HepG2 (cell line): Measurements from ENCODE around the gene PRCD. TPM values are rescaled to one million over a fixed set of nuclear protein-coding genes. Genes with fewer than 3 reads are reported as not detected.

Experiments used
- CCDC6 ChIP-seq: sonication (generic); formaldehyde crosslinking; IDR thresholded peaks from 2 replicates; pipeline ENCODE4 v1.8.1; 2022; ENCODE audit warnings: mild to moderate bottlenecking, missing genetic modification reagents, moderate library complexity
- FOXC1 ChIP-seq: sonication (generic); formaldehyde crosslinking; IDR thresholded peaks from 2 replicates; pipeline ENCODE4 v1.8.0; 2022; ENCODE audit warnings: mild to moderate bottlenecking, missing genetic modification reagents, borderline replicate concordance
- LCORL ChIP-seq, 2 experiments: fragments of 450-650 bp in 1 of 2; sonication (generic) in 1 of 2; formaldehyde crosslinking in 1 of 2; IDR thresholded peaks; 2 replicates each; pipeline versions ENCODE4 v1.5.0 to v1.6.1; 2017 to 2020; ENCODE audit warnings: antibody characterized with exemption in 1 of 2, missing genetic modification reagents in 1 of 2
- MYNN ChIP-seq: sonication (generic); formaldehyde crosslinking; IDR thresholded peaks from 2 replicates; pipeline ENCODE4 v1.4.0; 2020; ENCODE audit warnings: mild to moderate bottlenecking, low read depth, missing genetic modification reagents
- RFXAP ChIP-seq: sonication (generic); formaldehyde crosslinking; IDR thresholded peaks from 2 replicates; pipeline ENCODE4 v1.4.0; 2020; ENCODE audit warnings: missing genetic modification reagents, borderline replicate concordance
- TBX3 ChIP-seq: fragments of 450-650 bp; IDR thresholded peaks from 2 replicates; pipeline ENCODE4 v1.6.1; 2017; ENCODE audit warnings: antibody characterized with exemption, mild to moderate bottlenecking, inconsistent platforms, borderline replicate concordance
- ZNF30 ChIP-seq: sonication (generic); formaldehyde crosslinking; IDR thresholded peaks from 2 replicates; pipeline ENCODE4 v1.5.0; 2020; ENCODE audit warnings: mild to moderate bottlenecking, missing genetic modification reagents
- ZNF510 ChIP-seq: sonication (generic); formaldehyde crosslinking; IDR thresholded peaks from 2 replicates; pipeline ENCODE4 v1.4.0; 2020; ENCODE audit warnings: low read depth, mild to moderate bottlenecking, missing genetic modification reagents
- ZNF563 ChIP-seq: sonication (generic); formaldehyde crosslinking; IDR thresholded peaks from 2 replicates; pipeline ENCODE4 v1.8.0; 2022; ENCODE audit warnings: mild to moderate bottlenecking, moderate library complexity, missing genetic modification reagents
- ZNF878 ChIP-seq: sonication (generic); formaldehyde crosslinking; IDR thresholded peaks from 2 replicates; pipeline ENCODE4 v1.8.1; 2023; ENCODE audit warnings: mild to moderate bottlenecking, missing genetic modification reagents, moderate library complexity
- polyA plus RNA-seq, 8 experiments: library from polyadenylated mRNA; depleted of rRNA in 3 of 8; stranded (reverse) in 7 of 8; unstranded in 1 of 8; fragments of >200 nt; fragmentation: Illumina TruSeq in 4 of 8; extraction: Trizol in 4 of 8; gene quantifications; 2 replicates each; pipeline versions ENCODE4 v1.2.1 to v1.2.3, GENCODE V29; 2011 to 2016; ENCODE audit warnings: low read depth in 4 of 8, missing spikeins in 1 of 8, mixed read lengths in 1 of 8; ENCODE audit not compliant: insufficient read depth in 1 of 8
- total RNA-seq, 5 experiments: library from RNA; depleted of rRNA; stranded (reverse); fragments of >200 nt; fragmentation: Illumina TruSeq; extraction: Trizol; gene quantifications; 2 replicates each; pipeline ENCODE4 v1.2.3, GENCODE V29; 2016; ENCODE audit warnings: low read depth in 1 of 5
- TF ChIP-seq, protein P1 (sequence below): sonication (generic); formaldehyde crosslinking; IDR thresholded peaks from 2 replicates; pipeline ENCODE4 v1.8.0; 2022; ENCODE audit warnings: low read depth, missing genetic modification reagents
- TF ChIP-seq, protein P2 (sequence below): fragments of 450-650 bp; IDR thresholded peaks from 2 replicates; pipeline ENCODE4 v1.6.1; 2017; ENCODE audit warnings: mild to moderate bottlenecking
- TF ChIP-seq, protein P3 (sequence below): sonication (generic); formaldehyde crosslinking; IDR thresholded peaks from 2 replicates; pipeline ENCODE4 v1.4.0; 2020; ENCODE audit warnings: missing genetic modification reagents
- TF ChIP-seq, protein P4 (sequence below): sonication (generic); formaldehyde crosslinking; IDR thresholded peaks from 2 replicates; pipeline ENCODE4 v1.9.0; 2021; ENCODE audit warnings: mild to moderate bottlenecking, missing genetic modification reagents

PRCD gene
- total and polyA plus RNA-seq, 2 of the 13 experiments (the other 11 are each of a cell fraction or from before 2014, with no cell fraction given) = 0.51 TPM; not detected in 1

DNA sequence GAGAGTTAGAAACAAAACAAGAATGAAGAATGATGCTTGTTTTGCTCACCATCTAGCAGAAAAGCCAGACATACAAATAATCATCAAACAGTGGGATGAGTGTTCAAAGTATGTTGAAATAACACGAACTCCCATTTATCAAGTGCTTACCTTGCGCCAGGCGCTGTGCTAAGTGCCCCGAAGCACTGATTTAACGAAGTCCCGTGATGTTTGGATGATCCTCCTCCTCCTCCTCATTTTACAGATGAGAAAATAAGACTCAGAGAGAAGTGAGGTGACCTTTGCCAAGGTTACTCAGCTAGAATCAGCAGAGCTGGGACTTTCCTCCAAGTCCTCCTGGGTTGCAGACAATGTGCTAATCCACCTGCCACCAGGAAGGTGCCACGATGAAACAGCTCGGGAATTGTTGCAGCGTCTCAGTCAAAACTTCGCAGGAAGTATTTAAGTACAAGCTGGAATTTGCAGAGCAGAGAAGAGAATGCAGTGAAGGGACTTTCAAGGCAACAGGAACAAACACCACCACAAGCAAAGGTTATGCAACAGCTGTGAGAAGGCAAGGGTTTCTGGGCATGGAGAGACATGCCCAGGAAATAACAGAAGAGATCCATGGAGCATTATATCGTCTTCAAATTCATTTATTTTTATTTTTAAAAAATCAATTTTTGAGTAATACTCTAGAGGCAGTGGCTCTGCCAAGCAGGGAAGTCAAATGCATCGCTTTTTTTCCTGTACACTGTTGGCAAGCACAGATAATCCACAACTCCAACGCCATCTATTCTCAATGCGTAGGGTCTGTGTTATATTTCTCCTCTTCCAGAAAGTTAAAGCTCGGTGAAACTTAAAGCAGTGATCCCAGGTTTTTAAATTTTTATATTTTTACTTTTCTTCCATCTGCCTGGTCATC lies 11.1 kb downstream of the PRCD start (continued):
- TF ChIP-seq, protein P1, sequence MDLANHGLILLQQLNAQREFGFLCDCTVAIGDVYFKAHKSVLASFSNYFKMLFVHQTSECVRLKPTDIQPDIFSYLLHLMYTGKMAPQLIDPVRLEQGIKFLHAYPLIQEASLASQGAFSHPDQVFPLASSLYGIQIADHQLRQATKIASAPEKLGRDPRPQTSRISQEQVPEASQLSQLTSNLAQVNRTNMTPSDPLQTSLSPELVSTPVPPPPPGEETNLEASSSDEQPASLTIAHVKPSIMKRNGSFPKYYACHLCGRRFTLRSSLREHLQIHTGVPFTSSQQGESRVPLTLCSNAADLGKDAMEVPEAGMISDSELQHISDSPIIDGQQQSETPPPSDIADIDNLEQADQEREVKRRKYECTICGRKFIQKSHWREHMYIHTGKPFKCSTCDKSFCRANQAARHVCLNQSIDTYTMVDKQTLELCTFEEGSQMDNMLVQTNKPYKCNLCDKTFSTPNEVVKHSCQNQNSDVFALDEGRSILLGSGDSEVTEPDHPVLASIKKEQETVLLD (CRISPR knock-in tag) = peak; percentile 54; the same call in 1 of the 2 replicates
- TF ChIP-seq TBX3 (no peak), ZNF30 (CRISPR knock-in tag) (peak; percentile 82; the same call in 1 of the 2 replicates), RFXAP (CRISPR knock-in tag) (0 out of 2 replicates have a peak, but pooled peaks have one; percentile 41), ZNF878 (CRISPR knock-in tag) (peak; percentile 49; the same call in 1 of the 2 replicates), CCDC6 (CRISPR knock-in tag) (0 out of 2 replicates have a peak, but pooled peaks have one; percentile 38), ZNF563 (CRISPR knock-in tag) (no peak), ZNF510 (CRISPR knock-in tag) (peak; percentile 36; the same call in 1 of the 2 replicates), FOXC1 (peak; percentile 60; the same call in 1 of the 2 replicates), MYNN (no peak; the same call in 1 of the 2 replicates), LCORL (IDR thresholded peaks at IDR 0.05) (no peak), LCORL (CRISPR knock-in tag; IDR thresholded peaks at IDR 0.05) (peak; percentile 58; the same call in 1 of the 2 replicates)
- TF ChIP-seq, protein P2, sequence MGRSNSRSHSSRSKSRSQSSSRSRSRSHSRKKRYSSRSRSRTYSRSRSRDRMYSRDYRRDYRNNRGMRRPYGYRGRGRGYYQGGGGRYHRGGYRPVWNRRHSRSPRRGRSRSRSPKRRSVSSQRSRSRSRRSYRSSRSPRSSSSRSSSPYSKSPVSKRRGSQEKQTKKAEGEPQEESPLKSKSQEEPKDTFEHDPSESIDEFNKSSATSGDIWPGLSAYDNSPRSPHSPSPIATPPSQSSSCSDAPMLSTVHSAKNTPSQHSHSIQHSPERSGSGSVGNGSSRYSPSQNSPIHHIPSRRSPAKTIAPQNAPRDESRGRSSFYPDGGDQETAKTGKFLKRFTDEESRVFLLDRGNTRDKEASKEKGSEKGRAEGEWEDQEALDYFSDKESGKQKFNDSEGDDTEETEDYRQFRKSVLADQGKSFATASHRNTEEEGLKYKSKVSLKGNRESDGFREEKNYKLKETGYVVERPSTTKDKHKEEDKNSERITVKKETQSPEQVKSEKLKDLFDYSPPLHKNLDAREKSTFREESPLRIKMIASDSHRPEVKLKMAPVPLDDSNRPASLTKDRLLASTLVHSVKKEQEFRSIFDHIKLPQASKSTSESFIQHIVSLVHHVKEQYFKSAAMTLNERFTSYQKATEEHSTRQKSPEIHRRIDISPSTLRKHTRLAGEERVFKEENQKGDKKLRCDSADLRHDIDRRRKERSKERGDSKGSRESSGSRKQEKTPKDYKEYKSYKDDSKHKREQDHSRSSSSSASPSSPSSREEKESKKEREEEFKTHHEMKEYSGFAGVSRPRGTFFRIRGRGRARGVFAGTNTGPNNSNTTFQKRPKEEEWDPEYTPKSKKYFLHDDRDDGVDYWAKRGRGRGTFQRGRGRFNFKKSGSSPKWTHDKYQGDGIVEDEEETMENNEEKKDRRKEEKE = no peak
- TF ChIP-seq, protein P3, sequence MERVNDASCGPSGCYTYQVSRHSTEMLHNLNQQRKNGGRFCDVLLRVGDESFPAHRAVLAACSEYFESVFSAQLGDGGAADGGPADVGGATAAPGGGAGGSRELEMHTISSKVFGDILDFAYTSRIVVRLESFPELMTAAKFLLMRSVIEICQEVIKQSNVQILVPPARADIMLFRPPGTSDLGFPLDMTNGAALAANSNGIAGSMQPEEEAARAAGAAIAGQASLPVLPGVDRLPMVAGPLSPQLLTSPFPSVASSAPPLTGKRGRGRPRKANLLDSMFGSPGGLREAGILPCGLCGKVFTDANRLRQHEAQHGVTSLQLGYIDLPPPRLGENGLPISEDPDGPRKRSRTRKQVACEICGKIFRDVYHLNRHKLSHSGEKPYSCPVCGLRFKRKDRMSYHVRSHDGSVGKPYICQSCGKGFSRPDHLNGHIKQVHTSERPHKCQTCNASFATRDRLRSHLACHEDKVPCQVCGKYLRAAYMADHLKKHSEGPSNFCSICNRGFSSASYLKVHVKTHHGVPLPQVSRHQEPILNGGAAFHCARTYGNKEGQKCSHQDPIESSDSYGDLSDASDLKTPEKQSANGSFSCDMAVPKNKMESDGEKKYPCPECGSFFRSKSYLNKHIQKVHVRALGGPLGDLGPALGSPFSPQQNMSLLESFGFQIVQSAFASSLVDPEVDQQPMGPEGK (CRISPR knock-in tag) = peak; percentile 60; the same call in 1 of the 2 replicates
- TF ChIP-seq, protein P4, sequence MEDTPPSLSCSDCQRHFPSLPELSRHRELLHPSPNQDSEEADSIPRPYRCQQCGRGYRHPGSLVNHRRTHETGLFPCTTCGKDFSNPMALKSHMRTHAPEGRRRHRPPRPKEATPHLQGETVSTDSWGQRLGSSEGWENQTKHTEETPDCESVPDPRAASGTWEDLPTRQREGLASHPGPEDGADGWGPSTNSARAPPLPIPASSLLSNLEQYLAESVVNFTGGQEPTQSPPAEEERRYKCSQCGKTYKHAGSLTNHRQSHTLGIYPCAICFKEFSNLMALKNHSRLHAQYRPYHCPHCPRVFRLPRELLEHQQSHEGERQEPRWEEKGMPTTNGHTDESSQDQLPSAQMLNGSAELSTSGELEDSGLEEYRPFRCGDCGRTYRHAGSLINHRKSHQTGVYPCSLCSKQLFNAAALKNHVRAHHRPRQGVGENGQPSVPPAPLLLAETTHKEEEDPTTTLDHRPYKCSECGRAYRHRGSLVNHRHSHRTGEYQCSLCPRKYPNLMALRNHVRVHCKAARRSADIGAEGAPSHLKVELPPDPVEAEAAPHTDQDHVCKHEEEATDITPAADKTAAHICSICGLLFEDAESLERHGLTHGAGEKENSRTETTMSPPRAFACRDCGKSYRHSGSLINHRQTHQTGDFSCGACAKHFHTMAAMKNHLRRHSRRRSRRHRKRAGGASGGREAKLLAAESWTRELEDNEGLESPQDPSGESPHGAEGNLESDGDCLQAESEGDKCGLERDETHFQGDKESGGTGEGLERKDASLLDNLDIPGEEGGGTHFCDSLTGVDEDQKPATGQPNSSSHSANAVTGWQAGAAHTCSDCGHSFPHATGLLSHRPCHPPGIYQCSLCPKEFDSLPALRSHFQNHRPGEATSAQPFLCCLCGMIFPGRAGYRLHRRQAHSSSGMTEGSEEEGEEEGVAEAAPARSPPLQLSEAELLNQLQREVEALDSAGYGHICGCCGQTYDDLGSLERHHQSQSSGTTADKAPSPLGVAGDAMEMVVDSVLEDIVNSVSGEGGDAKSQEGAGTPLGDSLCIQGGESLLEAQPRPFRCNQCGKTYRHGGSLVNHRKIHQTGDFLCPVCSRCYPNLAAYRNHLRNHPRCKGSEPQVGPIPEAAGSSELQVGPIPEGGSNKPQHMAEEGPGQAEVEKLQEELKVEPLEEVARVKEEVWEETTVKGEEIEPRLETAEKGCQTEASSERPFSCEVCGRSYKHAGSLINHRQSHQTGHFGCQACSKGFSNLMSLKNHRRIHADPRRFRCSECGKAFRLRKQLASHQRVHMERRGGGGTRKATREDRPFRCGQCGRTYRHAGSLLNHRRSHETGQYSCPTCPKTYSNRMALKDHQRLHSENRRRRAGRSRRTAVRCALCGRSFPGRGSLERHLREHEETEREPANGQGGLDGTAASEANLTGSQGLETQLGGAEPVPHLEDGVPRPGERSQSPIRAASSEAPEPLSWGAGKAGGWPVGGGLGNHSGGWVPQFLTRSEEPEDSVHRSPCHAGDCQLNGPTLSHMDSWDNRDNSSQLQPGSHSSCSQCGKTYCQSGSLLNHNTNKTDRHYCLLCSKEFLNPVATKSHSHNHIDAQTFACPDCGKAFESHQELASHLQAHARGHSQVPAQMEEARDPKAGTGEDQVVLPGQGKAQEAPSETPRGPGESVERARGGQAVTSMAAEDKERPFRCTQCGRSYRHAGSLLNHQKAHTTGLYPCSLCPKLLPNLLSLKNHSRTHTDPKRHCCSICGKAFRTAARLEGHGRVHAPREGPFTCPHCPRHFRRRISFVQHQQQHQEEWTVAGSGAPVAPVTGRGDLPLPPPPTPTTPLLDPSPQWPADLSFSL = peak; percentile 50; the same call in 1 of the 2 replicates
